Coronary artery (tissue), 2 donors: ENCODE data around the gene CCBE1.

Experiments
- DNase-seq: peaks from one replicate; pipeline ENCODE4 v3.0.0-alpha.2; 2017; ENCODE audit warnings: low spot score
- H3K27ac ChIP-seq, 2 donors: fragments of 200-600 bp; sonication (generic); one replicate each; pipeline ENCODE4 v1.5.1; 2016 to 2019
- H3K4me3 ChIP-seq: fragments of 200-600 bp; sonication (generic); 2 replicates; pipeline ENCODE4 v1.5.1; 2016; ENCODE audit warnings: mild to moderate bottlenecking, moderate library complexity
- TF ChIP-seq, protein P1 (sequence below): fragments of 200-600 bp; sonication (generic); IDR thresholded peaks from one replicate; pipeline ENCODE4 v1.5.1; 2019; ENCODE audit warnings: antibody characterized with exemption

The CCBE1 gene

GRCh38 chr18:59547581-59548182 lies 149.5 kb downstream of the CCBE1 start:
- TF ChIP-seq, protein P1, sequence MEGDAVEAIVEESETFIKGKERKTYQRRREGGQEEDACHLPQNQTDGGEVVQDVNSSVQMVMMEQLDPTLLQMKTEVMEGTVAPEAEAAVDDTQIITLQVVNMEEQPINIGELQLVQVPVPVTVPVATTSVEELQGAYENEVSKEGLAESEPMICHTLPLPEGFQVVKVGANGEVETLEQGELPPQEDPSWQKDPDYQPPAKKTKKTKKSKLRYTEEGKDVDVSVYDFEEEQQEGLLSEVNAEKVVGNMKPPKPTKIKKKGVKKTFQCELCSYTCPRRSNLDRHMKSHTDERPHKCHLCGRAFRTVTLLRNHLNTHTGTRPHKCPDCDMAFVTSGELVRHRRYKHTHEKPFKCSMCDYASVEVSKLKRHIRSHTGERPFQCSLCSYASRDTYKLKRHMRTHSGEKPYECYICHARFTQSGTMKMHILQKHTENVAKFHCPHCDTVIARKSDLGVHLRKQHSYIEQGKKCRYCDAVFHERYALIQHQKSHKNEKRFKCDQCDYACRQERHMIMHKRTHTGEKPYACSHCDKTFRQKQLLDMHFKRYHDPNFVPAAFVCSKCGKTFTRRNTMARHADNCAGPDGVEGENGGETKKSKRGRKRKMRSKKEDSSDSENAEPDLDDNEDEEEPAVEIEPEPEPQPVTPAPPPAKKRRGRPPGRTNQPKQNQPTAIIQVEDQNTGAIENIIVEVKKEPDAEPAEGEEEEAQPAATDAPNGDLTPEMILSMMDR: no peak
- H3K27ac ChIP-seq: no peak overlapping the region
- DNase-seq: no peak
- H3K4me3 ChIP-seq: no peak overlapping the region

- no peak for DNase-seq
- no peak overlapping the region for H3K4me3 ChIP-seq
- H3K27ac ChIP-seq: no peak overlapping the region
- TF ChIP-seq, protein P1: no peak
Observed at GRCh38 chr18:59546188-59546587, 151.0 kb downstream of the CCBE1 start.

GRCh38 chr18:59540780-59541179 lies 156.4 kb downstream of the CCBE1 start:
- no peak for DNase-seq
- TF ChIP-seq, protein P1: no peak
- Histone ChIP-seq H3K4me3 (no peak overlapping the region), H3K27ac (no peak overlapping the region)

- DNase-seq: no peak
- Histone ChIP-seq H3K27ac (no peak overlapping the region), H3K4me3 (no peak overlapping the region)
- TF ChIP-seq, protein P1: no peak
Observed at GRCh38 chr18:59540346-59540745, 156.9 kb downstream of the CCBE1 start.

- Histone ChIP-seq H3K4me3 (no peak overlapping the region), H3K27ac (no peak overlapping the region)
- TF ChIP-seq, protein P1: no peak
- no peak for DNase-seq
Observed at GRCh38 chr18:59539108-59539507, 158.1 kb downstream of the CCBE1 start.

GRCh38 chr18:59537579-59537978 lies 159.6 kb downstream of the CCBE1 start:
- TF ChIP-seq, protein P1: no peak
- Histone ChIP-seq H3K4me3 (no peak overlapping the region), H3K27ac (no peak overlapping the region)
- DNase-seq: no peak

DNA sequence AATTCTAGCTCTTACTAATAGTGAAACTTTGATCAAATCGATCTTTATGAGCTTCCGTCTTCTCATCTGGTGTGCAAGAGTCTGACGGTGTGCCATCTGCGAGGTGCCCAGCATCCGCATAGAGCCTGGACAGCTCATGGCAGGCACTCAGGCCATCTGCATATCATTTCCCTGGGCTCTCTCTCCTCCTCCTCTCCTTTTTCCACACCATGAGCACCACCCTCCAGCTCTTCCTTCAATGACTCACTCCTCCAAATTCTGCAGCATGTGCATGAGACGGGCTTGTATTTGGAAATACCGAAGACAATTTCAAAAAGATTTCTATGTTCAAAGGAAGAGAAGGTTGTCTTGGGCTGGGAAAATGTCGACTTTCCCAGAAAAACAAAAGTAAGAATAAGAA lies 161.1 kb downstream of the CCBE1 start:
- no peak for DNase-seq
- TF ChIP-seq, protein P1: no peak
- no peak overlapping the region for H3K4me3 ChIP-seq
- H3K27ac ChIP-seq: no peak overlapping the region
